H1 (cell line): ENCODE measurements around the gene GFOD1. TPM values are rescaled to one million over a fixed set of nuclear protein-coding genes. Genes with fewer than 3 reads are reported as not detected.

Experiments used
- CTCF ChIA-PET: fragments of 300-600 bp; sonication (Branson Sonifier 250); formaldehyde crosslinking; loops from one replicate; lab custom pipeline; 2021; ENCODE audit not compliant: partially characterized antibody; lab: Charles Lee
- POLR2A ChIA-PET: fragments of 300-600 bp; sonication (Branson Sonifier 250); formaldehyde crosslinking; loops from one replicate; lab custom pipeline; 2021; ENCODE audit warnings: inconsistent platforms; ENCODE audit not compliant: partially characterized antibody; lab: Charles Lee
- DNase-seq, 2 experiments: peaks; one replicate each; pipeline versions ENCODE4 v3.0.0 to v3.0.0-alpha.2; 2010 to 2022; ENCODE audit warnings: low spot score in 2 of 2, low read depth in 1 of 2, mixed read lengths in 1 of 2
- FAIRE-seq: peaks from 2 replicates; lab custom pipeline; 2011; peaks lifted over from hg19 to GRCh38; lab: Jason Lieb, UNC
- H2AFZ ChIP-seq: 2 replicates; pipeline ENCODE4 v1.8.1; 2012; ENCODE audit warnings: low read length, inconsistent platforms
- H2AK5ac ChIP-seq: 2 replicates; pipeline ENCODE4 v1.6.1; 2013; ENCODE audit warnings: low read depth, low read length
- H2BK120ac ChIP-seq: replicated peaks from 2 replicates; pipeline ENCODE3; 2013; ENCODE audit warnings: low read depth, low read length, inconsistent platforms
- H2BK12ac ChIP-seq: 2 replicates; pipeline ENCODE4 v1.6.1; 2013; ENCODE audit warnings: low read depth, low read length
- H2BK15ac ChIP-seq: 2 replicates; pipeline ENCODE4 v1.6.1; 2013; ENCODE audit warnings: low read length
- H2BK20ac ChIP-seq: 2 replicates; pipeline ENCODE4 v1.6.1; 2013; ENCODE audit warnings: low read length
- H2BK5ac ChIP-seq: 2 replicates; pipeline ENCODE4 v1.6.1; 2013; ENCODE audit warnings: low read depth, low read length
- H3K14ac ChIP-seq: 2 replicates; pipeline ENCODE4 v1.6.1; 2013; ENCODE audit warnings: inconsistent platforms; ENCODE audit not compliant: insufficient read length
- H3K18ac ChIP-seq: 2 replicates; pipeline ENCODE4 v1.6.1; 2013; ENCODE audit warnings: low read length; ENCODE audit errors: extremely low read depth
- H3K23ac ChIP-seq: 2 replicates; pipeline ENCODE4 v1.6.1; 2013; ENCODE audit warnings: inconsistent platforms; ENCODE audit not compliant: insufficient read length
- H3K23me2 ChIP-seq: 2 replicates; pipeline ENCODE4 v1.6.1; 2013; ENCODE audit warnings: low read depth, low read length
- H3K27ac ChIP-seq: 2 replicates; pipeline ENCODE4 v1.6.1; 2011; ENCODE audit warnings: low read depth, low read length, inconsistent platforms
- H3K27me3 ChIP-seq, 4 experiments: replicated peaks in 1 of 4; 1 replicate in 1 of 4; 2 replicates in 3 of 4; pipeline versions ENCODE4 v1.6.1 to v1.8.1; 2011 to 2013; ENCODE audit warnings: low read length in 3 of 4, mild to moderate bottlenecking in 3 of 4, inconsistent platforms in 2 of 4, mixed read lengths in 2 of 4, moderate library complexity in 1 of 4; ENCODE audit not compliant: control insufficient read depth in 3 of 4, insufficient read depth in 3 of 4; ENCODE audit errors: extremely low read depth in 1 of 4
- H3K36me3 ChIP-seq, 4 experiments: 2 replicates each; pipeline versions ENCODE4 v1.6.1 to v1.8.1; 2011 to 2013; ENCODE audit warnings: mild to moderate bottlenecking in 4 of 4, low read length in 3 of 4, moderate library complexity in 2 of 4, control low read depth in 1 of 4, inconsistent platforms in 1 of 4; ENCODE audit not compliant: insufficient read depth in 4 of 4, control insufficient read depth in 2 of 4
- H3K4ac ChIP-seq: replicated peaks from 2 replicates; pipeline ENCODE3; 2013; ENCODE audit warnings: low read length, low read depth, mixed read lengths, inconsistent platforms; ENCODE audit not compliant: insufficient read length
- H3K4me1 ChIP-seq, 4 experiments: replicated peaks in 1 of 4; 1 replicate in 1 of 4; 2 replicates in 3 of 4; pipeline versions ENCODE4 v1.6.1 to v1.8.1; 2011 to 2013; ENCODE audit warnings: low read length in 3 of 4, inconsistent platforms in 2 of 4, mixed read lengths in 1 of 4; ENCODE audit not compliant: insufficient read depth in 4 of 4, control insufficient read depth in 3 of 4
- H3K4me2 ChIP-seq, 2 experiments: 2 replicates each; pipeline versions ENCODE4 v1.6.1 to v1.8.1; 2011 to 2013; ENCODE audit warnings: low read depth in 2 of 2, low read length in 2 of 2, control low read depth in 1 of 2, inconsistent platforms in 1 of 2, mild to moderate bottlenecking in 1 of 2; ENCODE audit not compliant: insufficient read depth in 1 of 2
- H3K4me3 ChIP-seq, 4 experiments: fragments of 200-600, 300-600 bp in 1 of 4; sonication (generic), shearing (Covaris generic), sonication (Bioruptor Twin) in 1 of 4; 2 replicates each; pipeline versions ENCODE4 v1.5.1 to v1.8.1; 2011 to 2016; ENCODE audit warnings: low read length in 4 of 4, low read depth in 3 of 4, control low read depth in 2 of 4, inconsistent platforms in 2 of 4, mild to moderate bottlenecking in 2 of 4, mixed read lengths in 1 of 4, moderate library complexity in 1 of 4; ENCODE audit not compliant: insufficient read depth in 2 of 4; ENCODE audit errors: extremely low read depth in 1 of 4
- H3K56ac ChIP-seq: replicated peaks from 2 replicates; pipeline ENCODE3; 2013; ENCODE audit warnings: low read depth, mild to moderate bottlenecking, mixed read lengths, low read length, inconsistent platforms; ENCODE audit not compliant: insufficient read length
- H3K79me1 ChIP-seq: 2 replicates; pipeline ENCODE4 v1.6.1; 2013; ENCODE audit warnings: low read depth, low read length, control low read depth
- H3K79me2 ChIP-seq, 2 experiments: 2 replicates each; pipeline versions ENCODE4 v1.6.1 to v1.8.1; 2012 to 2013; ENCODE audit warnings: low read length in 2 of 2, mild to moderate bottlenecking in 2 of 2, inconsistent platforms in 1 of 2; ENCODE audit not compliant: insufficient read depth in 2 of 2, control insufficient read depth in 1 of 2
- H3K9ac ChIP-seq, 4 experiments: replicated peaks in 1 of 4; 1 replicate in 1 of 4; 2 replicates in 3 of 4; pipeline versions ENCODE4 v1.6.1 to v1.8.1; 2011 to 2013; ENCODE audit warnings: low read depth in 3 of 4, low read length in 3 of 4, control low read depth in 2 of 4, mild to moderate bottlenecking in 2 of 4, moderate library complexity in 2 of 4, inconsistent platforms in 1 of 4; ENCODE audit errors: extremely low read depth in 1 of 4
- H3K9me3 ChIP-seq, 2 experiments: 2 replicates each; pipeline versions ENCODE4 v1.6.1 to v1.8.1; 2012 to 2013; ENCODE audit warnings: mild to moderate bottlenecking in 2 of 2, moderate library complexity in 2 of 2, control low read depth in 1 of 2, inconsistent platforms in 1 of 2, low read depth in 1 of 2, low read length in 1 of 2, mixed read lengths in 1 of 2; ENCODE audit not compliant: insufficient read depth in 2 of 2
- H4K20me1 ChIP-seq, 2 experiments: replicated peaks in 1 of 2; 2 replicates each; pipeline versions ENCODE3 to v1.8.1; 2011 to 2013; ENCODE audit warnings: inconsistent platforms in 2 of 2, low read length in 2 of 2, mild to moderate bottlenecking in 1 of 2; ENCODE audit not compliant: insufficient read depth in 2 of 2, control insufficient read depth in 1 of 2
- H4K5ac ChIP-seq: 2 replicates; pipeline ENCODE4 v1.6.1; 2013; ENCODE audit warnings: low read length, low read depth, mixed read lengths, inconsistent platforms; ENCODE audit not compliant: insufficient read length
- H4K8ac ChIP-seq: 2 replicates; pipeline ENCODE4 v1.8.0; 2013; ENCODE audit warnings: mild to moderate bottlenecking, moderate library complexity, low read length, inconsistent platforms; ENCODE audit not compliant: insufficient read depth; ENCODE audit errors: extremely low read depth
- H4K91ac ChIP-seq: replicated peaks from 2 replicates; pipeline ENCODE3; 2013; ENCODE audit warnings: low read length, mixed read lengths, inconsistent platforms; ENCODE audit not compliant: insufficient read length
- ATF3 ChIP-seq: IDR thresholded peaks from 2 replicates; pipeline ENCODE4 v1.6.1; 2011; ENCODE audit warnings: low read depth, mild to moderate bottlenecking, low read length; ENCODE audit not compliant: insufficient read depth
- BACH1 ChIP-seq: IDR thresholded peaks from 2 replicates; pipeline ENCODE4 v1.6.1; 2012; ENCODE audit warnings: low read length, improper control_type of control experiment
- BRCA1 ChIP-seq: IDR thresholded peaks from 2 replicates; pipeline ENCODE4 v1.6.1; 2012; ENCODE audit warnings: low read depth, low read length, improper control_type of control experiment
- CBX5 ChIP-seq: fragments of 300-800, 300-1000 bp; sonication (generic); IDR thresholded peaks from 2 replicates; pipeline ENCODE4 v1.7.1; 2016; ENCODE audit warnings: antibody characterized with exemption, low read length, low read depth
- CEBPB ChIP-seq: IDR thresholded peaks from 2 replicates; pipeline ENCODE4 v1.6.1; 2012; ENCODE audit warnings: low read depth, low read length
- CHD1 ChIP-seq: IDR thresholded peaks from 2 replicates; pipeline ENCODE4 v1.6.1; 2012; ENCODE audit warnings: low read depth, low read length, improper control_type of control experiment
- CHD2 ChIP-seq: IDR thresholded peaks from 2 replicates; pipeline ENCODE4 v1.6.1; 2012; ENCODE audit warnings: low read length, improper control_type of control experiment
- GABPA ChIP-seq: IDR thresholded peaks from 2 replicates; pipeline ENCODE4 v1.6.1; 2011; ENCODE audit warnings: mild to moderate bottlenecking, low read length, moderate library complexity, borderline replicate concordance; ENCODE audit not compliant: insufficient read depth
- HDAC6 ChIP-seq: IDR thresholded peaks from one replicate; pipeline ENCODE4 v1.7.1; 2012; ENCODE audit warnings: low read depth, mild to moderate bottlenecking, inconsistent platforms, low read length, moderate library complexity
- MAFK ChIP-seq: IDR thresholded peaks from 2 replicates; pipeline ENCODE4 v1.6.1; 2012; ENCODE audit warnings: low read depth, mild to moderate bottlenecking, improper control_type of control experiment, low read length
- NRF1 ChIP-seq: IDR thresholded peaks from 2 replicates; pipeline ENCODE4 v1.6.1; 2011; ENCODE audit warnings: mild to moderate bottlenecking, low read depth, low read length, improper control_type of control experiment
- RXRA ChIP-seq: IDR thresholded peaks from 2 replicates; pipeline ENCODE4 v1.6.1; 2011; ENCODE audit warnings: low read depth, mild to moderate bottlenecking, low read length, moderate library complexity; ENCODE audit not compliant: insufficient read depth
- TCF12 ChIP-seq: IDR thresholded peaks from 2 replicates; pipeline ENCODE4 v1.6.1; 2011; ENCODE audit warnings: low read depth, mild to moderate bottlenecking, low read length
- YY1 ChIP-seq: IDR thresholded peaks from 2 replicates; pipeline ENCODE4 v1.6.1; 2011; ENCODE audit warnings: low read depth, mild to moderate bottlenecking, low read length
- WGBS, 2 experiments: shearing (Covaris generic) in 1 of 2; methylation state at CpG; one replicate each; pipeline versions ENCODE4 v1.1.6 to v1.1.7; 2013 to 2015; ENCODE audit warnings: low lambda C conversion rate in 2 of 2, mixed read lengths in 2 of 2, inconsistent platforms in 1 of 2, low coverage in 1 of 2, missing lambda C conversion rate in 1 of 2; ENCODE audit not compliant: insufficient replicate concordance in 2 of 2, insufficient coverage in 1 of 2, insufficient read length in 1 of 2; ENCODE audit errors: extremely low coverage in 1 of 2, missing lambda C conversion rate in 1 of 2; 5-methylcytosine and 5-hydroxymethylcytosine counted together
- polyA plus RNA-seq, 7 experiments: library from polyadenylated mRNA; depleted of rRNA in 3 of 7; stranded (reverse) in 5 of 7; unstranded in 2 of 7; fragments of >200 nt in 5 of 7; fragments of 200-250 nt in 2 of 7; gene quantifications; 1 replicate in 5 of 7; 2 replicates in 1 of 7; 4 replicates in 1 of 7; pipeline versions ENCODE4 v1.2.1 to v1.2.3, GENCODE V29; 2011 to 2013; ENCODE audit warnings: missing spikeins in 2 of 7, mixed read lengths in 2 of 7
- total RNA-seq: library from RNA; stranded (reverse); fragmentation: NEBNext Ultra II Directional; extraction: Animal tissue kit (Norgen Biotek cat#: 25700); gene quantifications from 2 replicates; pipeline ENCODE4 v1.2.1, GENCODE V29; 2021

GFOD1 gene
- total and polyA plus RNA-seq, 2 of the 8 experiments (the other 6 are each of a cell fraction or from before 2014, with no cell fraction given), result 2.5 to 8.8 TPM

- no peak overlapping the region for H2BK120ac ChIP-seq
- ChIA-PET POLR2A (interaction anchor here (1.0 to 2.8 kb wide), 7 partner anchors 24 to 307 kb away, joined by 3 to 22 read pairs (median 4); partner anchors contain the start of genes GFOD1, NOL7 and SIRT5), CTCF (interaction anchor here (1.0 to 1.8 kb wide), 3 partner anchors 8 to 417 kb away, joined by 3 to 9 read pairs (median 4); partner anchors contain the start of gene SIRT5)
- no peak overlapping the region for H3K14ac ChIP-seq
- H3K23ac ChIP-seq, result no peak overlapping the region
- peak overlapping the region; percentile 91 for H2AFZ ChIP-seq
- H4K5ac ChIP-seq, result no peak overlapping the region
- no peak for DNase-seq
- peak overlapping the region; percentile 82 to 88 (median 86) for H3K9ac ChIP-seq
- peak overlapping the region; percentile 73 to 92 (median 90) for H3K4me3 ChIP-seq
- H4K20me1 ChIP-seq, result no peaks in the 10 kb centered on the region
- H3K18ac ChIP-seq, result no peak overlapping the region; the same call in 1 of the 2 replicates
- H3K9me3 ChIP-seq, result no peaks in the 10 kb centered on the region
- H3K79me1 ChIP-seq, result no peaks in the 10 kb centered on the region
- H4K8ac ChIP-seq, result no peak overlapping the region; the same call in 1 of the 2 replicates
- no peak overlapping the region for H4K91ac ChIP-seq
- 0% methylated on average over 2 of the region's 2 CpGs; no CpG with 5 or more reads in 1 of the 2 experiments for WGBS, 2 experiments
- peak overlapping the region; percentile 82 for H3K27ac ChIP-seq
- H3K4me2 ChIP-seq, result peak overlapping the region; percentile 76 to 89
- no peak overlapping the region for H3K4ac ChIP-seq
- H2BK5ac ChIP-seq, result peak overlapping the region; percentile 84; the same call in 1 of the 2 replicates
- H2BK15ac ChIP-seq, result no peak overlapping the region
- no peak overlapping the region for H2BK20ac ChIP-seq
- FAIRE-seq, result no peak
- peaks cover 10% of the 10 kb centered on the region for H3K23me2 ChIP-seq
- H3K27me3 ChIP-seq, result no peaks in the 10 kb centered on the region
- H3K79me2 ChIP-seq, result peaks cover 0 to 22% of the 10 kb centered on the region in 2 experiments; a peak in 3 of 4 replicates
- H3K4me1 ChIP-seq, result no peaks in the 10 kb centered on the region; a peak in 1 of 7 replicates
- no peak overlapping the region for H2BK12ac ChIP-seq
- H2AK5ac ChIP-seq, result no peak overlapping the region
- H3K36me3 ChIP-seq, result peaks cover 0 to 22% (median 16%) of the 10 kb centered on the region in 4 experiments; a peak in 7 of 8 replicates
- no peak overlapping the region for H3K56ac ChIP-seq
- no peak for TF ChIP-seq HDAC6
- TF ChIP-seq CHD2, result no peak
- no peak for TF ChIP-seq BACH1
- TF ChIP-seq MAFK, result no peak
- TF ChIP-seq TCF12, result no peak
- no peak for TF ChIP-seq CEBPB
- TF ChIP-seq BRCA1, result no peak
- no peak for TF ChIP-seq ATF3
- TF ChIP-seq RXRA, result no peak
- no peak for TF ChIP-seq CBX5
- no peak for TF ChIP-seq NRF1
- no peak for TF ChIP-seq GABPA
- TF ChIP-seq CHD1, result no peak
- no peak for TF ChIP-seq YY1
Observed at GRCh38 chr6:13328875-13329183, 158.6 kb downstream of the GFOD1 start.
